OCI-LY7 (cell line): Measurements from ENCODE around the gene CARMIL1. TPM values are rescaled to one million over a fixed set of nuclear protein-coding genes. Genes with fewer than 3 reads are reported as not detected.

ENCODE experiments used
- BruUV-seq: library from RNA; stranded (reverse); fragments of 400-500 nt; replicated peaks from 2 replicates; lab custom pipeline; 2021; lab: Mats Ljungman, UMichigan
- CTCF ChIA-PET: fragments of 300-600 bp; sonication (Branson Sonifier 250); formaldehyde crosslinking; loops from one replicate; lab custom pipeline; 2022; ENCODE audit warnings: antibody characterized with exemption; ENCODE audit not compliant: unreplicated experiment; lab: Charles Lee
- POLR2A ChIA-PET: fragments of 300-600 bp; sonication (Branson Sonifier 250); formaldehyde crosslinking; loops from one replicate; lab custom pipeline; 2022; ENCODE audit warnings: antibody characterized with exemption; lab: Charles Lee
- DNase-seq: peaks from one replicate; pipeline ENCODE4 v3.0.0-alpha.2; 2015; ENCODE audit warnings: low spot score
- H2AFZ ChIP-seq: fragments of 200-600 bp; sonication (generic), shearing (Covaris generic); 2 replicates; pipeline ENCODE4 v1.6.1; 2014; ENCODE audit warnings: mild to moderate bottlenecking, antibody characterized with exemption, low read length, moderate library complexity
- H3K27ac ChIP-seq: fragments of 200-600 bp; sonication (generic); 2 replicates; pipeline ENCODE4 v1.5.1; 2014; ENCODE audit warnings: mixed run types, low read depth, mild to moderate bottlenecking, moderate library complexity, low read length, inconsistent platforms; ENCODE audit not compliant: poor library complexity, severe bottlenecking
- H3K36me3 ChIP-seq: fragments of 200-600 bp; sonication (generic); 2 replicates; pipeline ENCODE4 v1.6.1; 2014; ENCODE audit warnings: mild to moderate bottlenecking, antibody characterized with exemption, low read length, moderate library complexity, mixed read lengths; ENCODE audit not compliant: insufficient read depth
- H3K4me1 ChIP-seq: fragments of 200-600 bp; sonication (generic); 2 replicates; pipeline ENCODE4 v1.5.1; 2014; ENCODE audit warnings: mild to moderate bottlenecking, low read length; ENCODE audit not compliant: insufficient read depth, poor library complexity, severe bottlenecking
- H3K4me2 ChIP-seq: fragments of 200-600 bp; sonication (generic); 2 replicates; pipeline ENCODE4 v1.6.1; 2014; ENCODE audit warnings: mild to moderate bottlenecking, low read length
- H3K4me3 ChIP-seq: fragments of 200-600 bp; sonication (generic); 2 replicates; pipeline ENCODE4 v1.5.1; 2014; ENCODE audit warnings: mild to moderate bottlenecking, low read depth, low read length; ENCODE audit not compliant: poor library complexity, severe bottlenecking
- H3K79me2 ChIP-seq: fragments of 200-600 bp; sonication (generic); 2 replicates; pipeline ENCODE4 v1.6.1; 2016; ENCODE audit warnings: low read depth, mild to moderate bottlenecking, low read length, moderate library complexity, mixed read lengths; ENCODE audit not compliant: insufficient read depth
- H3K9me2 ChIP-seq: fragments of 200-600 bp; sonication (generic); 2 replicates; pipeline ENCODE4 v1.6.1; 2016; ENCODE audit warnings: mild to moderate bottlenecking, low read length, mixed read lengths; ENCODE audit not compliant: insufficient read depth
- H3K9me3 ChIP-seq: fragments of 200-600 bp; sonication (generic); 2 replicates; pipeline ENCODE4 v1.6.1; 2014; ENCODE audit warnings: mild to moderate bottlenecking, mixed run types, low read length, mixed read lengths
- H4K20me1 ChIP-seq: fragments of 200-600 bp; sonication (generic); 2 replicates; pipeline ENCODE4 v1.6.1; 2014; ENCODE audit warnings: mild to moderate bottlenecking, antibody characterized with exemption, low read length, moderate library complexity, mixed read lengths; ENCODE audit not compliant: insufficient read depth
- CTCF ChIP-seq: fragments of 200-600 bp; sonication (generic); conservative IDR thresholded peaks from 2 replicates; pipeline ENCODE4 v1.5.1; 2014; ENCODE audit warnings: mild to moderate bottlenecking, antibody characterized with exemption, low read length, moderate library complexity, mixed read lengths
- EZH2phosphoT487 ChIP-seq: fragments of 200-600 bp; sonication (generic); IDR thresholded peaks from 2 replicates; pipeline ENCODE4 v1.6.1; 2018; ENCODE audit warnings: low read depth, borderline replicate concordance, mild to moderate bottlenecking, mixed run types, antibody characterized with exemption, low read length, moderate library complexity, mixed read lengths
- intact Hi-C: fragments of 100-400 bp; cut with micrococcal nuclease; formaldehyde crosslinking; loops from one replicate; pipeline ENCODE4 v1.10.0; 2022; ENCODE audit not compliant: unreplicated experiment
- total RNA-seq, 2 experiments: library from RNA; depleted of rRNA in 1 of 2; stranded (reverse); fragments of >200 nt in 1 of 2; shearing (Covaris generic) in 1 of 2; gene quantifications; 2 replicates each; pipeline ENCODE4 v1.2.3, GENCODE V29; 2014 to 2022

CARMIL1 gene
- total RNA-seq, 2 experiments from 2014 or later, result 25.5 to 40.1 TPM

GRCh38 chr6:25639653-25640052, 360.5 kb downstream of the CARMIL1 start:
- BruUV-seq, result no TSS peak
- ChIA-PET CTCF (no interaction called here), POLR2A (no interaction called here)
- Histone ChIP-seq H3K9me3 (no peaks in the 10 kb centered on the region), H3K4me1 (no peaks in the 10 kb centered on the region), H3K4me2 (no peak overlapping the region), H3K9me2 (no peaks in the 10 kb centered on the region), H3K27ac (no peak overlapping the region), H3K4me3 (no peak overlapping the region), H3K36me3 (no peaks in the 10 kb centered on the region), H4K20me1 (no peaks in the 10 kb centered on the region), H3K79me2 (no peaks in the 10 kb centered on the region), H2AFZ (no peak overlapping the region)
- TF ChIP-seq EZH2phosphoT487 (no peak), CTCF (no peak)
- intact Hi-C loops, result no loop called here
- DNase-seq, result no peak

DNA sequence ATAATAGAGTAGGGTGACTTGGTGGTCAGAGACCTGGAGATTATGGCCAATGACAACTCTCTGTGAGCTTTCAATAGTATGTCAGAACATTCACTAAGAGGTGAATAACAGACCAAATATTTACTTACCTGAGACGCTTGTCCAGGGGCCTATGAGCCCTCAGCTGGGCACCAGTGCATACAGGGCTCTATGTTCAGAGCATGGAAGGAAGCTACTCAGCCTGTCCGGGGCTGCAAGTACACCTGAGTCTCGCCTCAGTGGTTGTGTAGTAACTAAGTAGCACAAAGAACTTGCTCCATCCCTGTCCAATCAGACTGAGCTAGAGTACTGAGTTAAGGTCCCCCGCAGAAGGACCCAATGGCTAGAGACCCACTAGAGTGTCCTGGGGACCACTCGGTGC, 361.3 kb downstream of the CARMIL1 start:
- no TSS peak for BruUV-seq
- Histone ChIP-seq H3K4me1 (no peaks in the 10 kb centered on the region), H3K36me3 (no peaks in the 10 kb centered on the region), H2AFZ (no peak overlapping the region), H3K4me2 (no peak overlapping the region), H4K20me1 (no peaks in the 10 kb centered on the region), H3K4me3 (no peak overlapping the region), H3K9me2 (no peaks in the 10 kb centered on the region), H3K79me2 (no peaks in the 10 kb centered on the region), H3K9me3 (no peaks in the 10 kb centered on the region), H3K27ac (no peak overlapping the region)
- ChIA-PET CTCF (no interaction called here), POLR2A (interaction anchor here (1.2 kb wide), 1 partner anchor 30 kb away, joined by 3 read pairs; no protein-coding TSS in a partner anchor)
- no peak for DNase-seq
- TF ChIP-seq EZH2phosphoT487 (no peak), CTCF (no peak)
- intact Hi-C loops, result no loop called here

GRCh38 chr6:25640891-25641290, 361.7 kb downstream of the CARMIL1 start:
- no TSS peak for BruUV-seq
- POLR2A ChIA-PET, result interaction anchor here (1.0 to 1.2 kb wide), 2 partner anchors 10 to 30 kb away, joined by 3 read pairs; no protein-coding TSS in a partner anchor
- H4K20me1 ChIP-seq, result no peaks in the 10 kb centered on the region
- intact Hi-C loops, result no loop called here
- no peaks in the 10 kb centered on the region for H3K36me3 ChIP-seq
- no peaks in the 10 kb centered on the region for H3K79me2 ChIP-seq
- no peak overlapping the region for H3K4me2 ChIP-seq
- no peak overlapping the region for H3K4me3 ChIP-seq
- no peak overlapping the region for H3K27ac ChIP-seq
- H3K9me3 ChIP-seq, result no peaks in the 10 kb centered on the region
- TF ChIP-seq EZH2phosphoT487 (no peak), CTCF (no peak)
- H3K9me2 ChIP-seq, result no peaks in the 10 kb centered on the region
- H2AFZ ChIP-seq, result no peak overlapping the region
- no peak for DNase-seq
- CTCF ChIA-PET, result no interaction called here
- H3K4me1 ChIP-seq, result no peaks in the 10 kb centered on the region
